Erythroblast (primary cell): ENCODE measurements around the gene RPL9.
"Not testable (repeated sequence)": the region's sequence is repeated elsewhere in the genome, so short reads cannot be mapped to it uniquely, and the experiment has no call there.

Source experiments
- DNase-seq, 2 experiments: peaks; one replicate each; lab custom pipeline; 2025; lab: John Stamatoyannopoulos, UW
- GATA1 ChIP-seq: IDR thresholded peaks from 2 replicates; pipeline ENCODE4 v1.6.1; 2011; ENCODE audit warnings: low read depth, mild to moderate bottlenecking, control low read depth, low read length, moderate library complexity
- POLR2A ChIP-seq: IDR thresholded peaks from 2 replicates; pipeline ENCODE4 v1.6.1; 2011; ENCODE audit warnings: mild to moderate bottlenecking, low read length

RPL9 gene

GRCh38 chr4:39426728-39427127, 32.0 kb downstream of the RPL9 start:
- TF ChIP-seq POLR2A: no peak
- TF ChIP-seq GATA1: no peak
- DNase-seq: no peak

GRCh38 chr4:39425297-39425696, 33.4 kb downstream of the RPL9 start:
- DNase-seq: not testable (repeated sequence)

GRCh38 chr4:39422247-39422646, 36.5 kb downstream of the RPL9 start:
- no peak for DNase-seq
- TF ChIP-seq GATA1 (no peak), POLR2A (no peak)

GRCh38 chr4:39415678-39416283, 42.9 kb downstream of the RPL9 start:
- TF ChIP-seq GATA1 (no peak), POLR2A (no peak)
- DNase-seq: no peak

- DNase-seq: not testable (repeated sequence)
Measured at GRCh38 chr4:39411561-39411960, 47.2 kb downstream of the RPL9 start.

GRCh38 chr4:39410415-39410814, 48.3 kb downstream of the RPL9 start:
- TF ChIP-seq POLR2A (no peak), GATA1 (no peak)
- peak in 1 of 2 experiments; percentile 9 for DNase-seq

GRCh38 chr4:39407584-39407885, 51.2 kb downstream of the RPL9 start:
- DNase-seq: no peak

GRCh38 chr4:39406763-39407583, 51.7 kb downstream of the RPL9 start, which contains the start of gene KLB:
Gene KLB, plus strand, starts transcription at chr4:39406930. Its CDS starts 20 bp downstream, at chr4:39406950.
- TF ChIP-seq GATA1 (no peak), POLR2A (no peak)
- no peak for DNase-seq

More at GRCh38 chr4:39407584-39407885, 51.2 kb downstream of the RPL9 start:
- TF ChIP-seq GATA1: no peak
- TF ChIP-seq POLR2A: no peak
